HEK293 (cell line): ENCODE measurements around the gene VPS13C.
"Not testable (repeated sequence)": the region's sequence is repeated elsewhere in the genome, so short reads cannot be mapped to it uniquely, and the experiment has no call there.

Experiments used
- CTCF ChIA-PET: fragments of 350-600 bp; formaldehyde crosslinking; extraction: SDS; loops from one replicate; lab custom pipeline; 2021; ENCODE audit warnings: antibody characterized with exemption; lab: Yijun Ruan, JAX
- POLR2A ChIA-PET: fragments of 300-600 bp; formaldehyde crosslinking; extraction: SDS; loops from one replicate; lab custom pipeline; 2020; ENCODE audit warnings: antibody characterized with exemption, inconsistent platforms; lab: Yijun Ruan, JAX
- H3K27ac ChIP-seq: fragments of 200-500 bp; sonication (Bioruptor generic); 2 replicates; pipeline ENCODE4 v1.5.1; 2014; ENCODE audit warnings: low read depth, low read length, control low read depth, inconsistent platforms; ENCODE audit errors: extremely low read depth
- H3K36me3 ChIP-seq, 2 experiments: fragments of 200-500 bp in 1 of 2; sonication (Bioruptor generic) in 1 of 2; 1 replicate in 1 of 2; 2 replicates in 1 of 2; pipeline ENCODE4 v1.5.1; 2014 to 2017; ENCODE audit warnings: inconsistent platforms in 2 of 2, low read length in 2 of 2; ENCODE audit not compliant: control insufficient read depth in 2 of 2, insufficient read depth in 1 of 2
- H3K4me1 ChIP-seq: fragments of 200-500 bp; sonication (Bioruptor generic); 2 replicates; pipeline ENCODE4 v1.5.1; 2014; ENCODE audit warnings: mild to moderate bottlenecking, low read length, inconsistent platforms; ENCODE audit not compliant: control insufficient read depth, insufficient read depth
- H3K4me3 ChIP-seq: 2 replicates; pipeline ENCODE4 v1.5.1; 2011; ENCODE audit warnings: low read depth, mild to moderate bottlenecking, control low read depth, low read length, moderate library complexity
- H3K9me3 ChIP-seq: fragments of 200-500 bp; sonication (Bioruptor generic); 2 replicates; pipeline ENCODE4 v1.5.1; 2014; ENCODE audit warnings: low read depth, low read length, inconsistent platforms; ENCODE audit not compliant: control insufficient read depth, insufficient read depth
- GLI2 ChIP-seq: fragments of 450-650 bp; formaldehyde crosslinking; IDR thresholded peaks from 2 replicates; pipeline ENCODE4; 2017; ENCODE audit warnings: missing biosample characterization, missing genetic modification characterization, low read depth, borderline replicate concordance
- GLI4 ChIP-seq: fragments of 450-650 bp; formaldehyde crosslinking; IDR thresholded peaks from 2 replicates; pipeline ENCODE4 v1.5.1; 2016; ENCODE audit warnings: missing biosample characterization, missing genetic modification characterization
- KLF10 ChIP-seq: fragments of 450-650 bp; IDR thresholded peaks from 2 replicates; pipeline ENCODE4 v1.5.1; 2018; ENCODE audit warnings: missing biosample characterization, mild to moderate bottlenecking, missing genetic modification characterization
- SP3 ChIP-seq: fragments of 450-650 bp; formaldehyde crosslinking; IDR thresholded peaks from 2 replicates; pipeline ENCODE4 v1.5.1; 2016; ENCODE audit warnings: missing biosample characterization, missing genetic modification characterization
- ZBTB20 ChIP-seq: fragments of 450-650 bp; formaldehyde crosslinking; IDR thresholded peaks from 2 replicates; pipeline ENCODE4 v1.5.1; 2016; ENCODE audit warnings: missing biosample characterization, missing genetic modification characterization
- ZBTB44 ChIP-seq: fragments of 450-650 bp; IDR thresholded peaks from 2 replicates; pipeline ENCODE4 v1.5.1; 2018; ENCODE audit warnings: missing biosample characterization, mild to moderate bottlenecking, missing genetic modification characterization
- ZNF146 ChIP-seq: fragments of 450-650 bp; formaldehyde crosslinking; IDR thresholded peaks from 2 replicates; pipeline ENCODE4 v1.5.1; 2016; ENCODE audit warnings: missing biosample characterization, missing genetic modification characterization
- ZNF16 ChIP-seq: fragments of 450-650 bp; formaldehyde crosslinking; IDR thresholded peaks from 2 replicates; pipeline ENCODE4 v1.5.1; 2016; ENCODE audit warnings: low read depth, missing biosample characterization, missing genetic modification characterization
- ZNF175 ChIP-seq: fragments of 450-650 bp; formaldehyde crosslinking; IDR thresholded peaks from 2 replicates; pipeline ENCODE4 v1.5.1; 2016; ENCODE audit warnings: missing biosample characterization, missing genetic modification characterization
- ZNF223 ChIP-seq: fragments of 450-650 bp; formaldehyde crosslinking; IDR thresholded peaks from 2 replicates; pipeline ENCODE4 v1.5.1; 2016; ENCODE audit warnings: missing biosample characterization, missing genetic modification characterization
- ZNF513 ChIP-seq: fragments of 450-650 bp; IDR thresholded peaks from 2 replicates; pipeline ENCODE4 v1.5.1; 2018; ENCODE audit warnings: missing biosample characterization, missing genetic modification characterization
- ZNF654 ChIP-seq: fragments of 450-650 bp; formaldehyde crosslinking; IDR thresholded peaks from 2 replicates; pipeline ENCODE4 v1.5.1; 2016; ENCODE audit warnings: low read depth, missing biosample characterization, missing genetic modification characterization
- ZNF701 ChIP-seq: fragments of 450-650 bp; formaldehyde crosslinking; IDR thresholded peaks from 2 replicates; pipeline ENCODE4 v1.5.1; 2016; ENCODE audit warnings: missing biosample characterization, missing genetic modification characterization
- ZSCAN16 ChIP-seq: fragments of 450-650 bp; formaldehyde crosslinking; IDR thresholded peaks from 2 replicates; pipeline ENCODE4 v1.5.1; 2016; ENCODE audit warnings: missing biosample characterization, missing genetic modification characterization

VPS13C gene

DNA sequence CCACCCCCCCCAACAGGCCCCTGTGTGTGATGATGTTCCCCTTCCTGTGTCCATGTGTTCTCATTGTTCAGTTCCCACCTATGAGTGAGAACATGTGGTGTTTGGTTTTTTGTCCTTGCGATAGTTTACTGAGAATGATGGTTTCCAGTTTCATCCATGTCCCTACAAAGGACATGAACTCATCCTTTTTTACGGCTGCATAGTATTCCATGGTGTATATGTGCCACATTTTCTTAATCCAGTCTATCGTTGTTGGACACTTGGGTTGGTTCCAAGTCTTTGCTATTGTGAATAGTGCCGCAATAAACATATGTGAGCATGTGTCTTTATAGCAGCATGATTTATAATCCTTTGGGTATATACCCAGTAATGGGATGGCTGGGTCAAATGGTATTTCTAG is 12.0 kb downstream of the VPS13C start:
- H3K9me3 ChIP-seq, POLR2A ChIA-PET, H3K27ac ChIP-seq: not testable (repeated sequence)
- TF ChIP-seq ZNF146: peak; percentile 92
- TF ChIP-seq, all 188 proteins: peak for 1; not testable (repeated sequence) for 187
- H3K4me3 ChIP-seq, CTCF ChIA-PET, H3K36me3 ChIP-seq, H3K4me1 ChIP-seq: not testable (repeated sequence)

GRCh38 chr15:62047282-62047827 is 12.9 kb downstream of the VPS13C start:
- no peaks in the 10 kb centered on the region for H3K36me3 ChIP-seq
- ChIA-PET CTCF (interaction anchor here (0.7 kb wide), 1 partner anchor 20 kb away, joined by 3 read pairs; no protein-coding TSS in a partner anchor), POLR2A (no interaction called here)
- peaks cover 3% of the 10 kb centered on the region; the same call in 1 of the 2 replicates for H3K4me1 ChIP-seq
- H3K27ac ChIP-seq: no peak overlapping the region
- no peak for TF ChIP-seq ZNF513 (tag by site-specific recombination)
- H3K9me3 ChIP-seq: no peaks in the 10 kb centered on the region
- H3K4me3 ChIP-seq: no peak overlapping the region

DNA sequence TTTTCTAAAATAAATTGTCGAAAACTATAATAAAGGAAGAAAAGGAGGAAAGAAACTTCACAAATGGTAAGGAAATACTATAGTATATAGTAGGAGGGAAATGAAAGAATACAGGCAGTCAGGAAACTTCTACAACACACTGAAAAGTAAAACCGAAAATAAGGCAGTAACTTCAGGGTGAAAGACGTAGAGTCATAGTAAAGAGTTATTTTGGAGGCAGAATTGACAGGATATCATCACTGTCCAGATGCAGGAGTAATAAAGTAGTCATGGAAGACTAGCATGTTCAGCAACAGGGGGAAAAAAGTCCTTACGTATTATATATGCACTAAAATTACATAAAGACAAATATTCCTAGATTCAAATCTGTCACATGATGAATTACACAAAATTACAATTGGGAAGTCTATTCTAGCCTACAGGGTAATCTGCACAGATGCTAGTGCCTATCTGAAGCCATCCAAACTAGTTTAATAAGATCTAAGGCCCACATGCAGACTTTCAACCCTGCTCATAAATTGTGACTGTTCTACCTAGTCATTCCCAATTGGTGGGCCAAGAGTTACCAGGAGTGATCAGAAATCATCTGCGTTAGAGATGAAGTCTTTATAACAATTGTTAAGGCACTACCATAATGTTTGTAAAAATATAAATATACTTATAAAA is 14.0 kb downstream of the VPS13C start:
- no peaks in the 10 kb centered on the region for H3K9me3 ChIP-seq
- no peak overlapping the region for H3K27ac ChIP-seq
- no peaks in the 10 kb centered on the region for H3K36me3 ChIP-seq
- no peaks in the 10 kb centered on the region; the same call in 1 of the 2 replicates for H3K4me1 ChIP-seq
- no peak for TF ChIP-seq KLF10 (tag by site-specific recombination)
- no peak overlapping the region for H3K4me3 ChIP-seq
- ChIA-PET CTCF (no interaction called here), POLR2A (no interaction called here)

DNA sequence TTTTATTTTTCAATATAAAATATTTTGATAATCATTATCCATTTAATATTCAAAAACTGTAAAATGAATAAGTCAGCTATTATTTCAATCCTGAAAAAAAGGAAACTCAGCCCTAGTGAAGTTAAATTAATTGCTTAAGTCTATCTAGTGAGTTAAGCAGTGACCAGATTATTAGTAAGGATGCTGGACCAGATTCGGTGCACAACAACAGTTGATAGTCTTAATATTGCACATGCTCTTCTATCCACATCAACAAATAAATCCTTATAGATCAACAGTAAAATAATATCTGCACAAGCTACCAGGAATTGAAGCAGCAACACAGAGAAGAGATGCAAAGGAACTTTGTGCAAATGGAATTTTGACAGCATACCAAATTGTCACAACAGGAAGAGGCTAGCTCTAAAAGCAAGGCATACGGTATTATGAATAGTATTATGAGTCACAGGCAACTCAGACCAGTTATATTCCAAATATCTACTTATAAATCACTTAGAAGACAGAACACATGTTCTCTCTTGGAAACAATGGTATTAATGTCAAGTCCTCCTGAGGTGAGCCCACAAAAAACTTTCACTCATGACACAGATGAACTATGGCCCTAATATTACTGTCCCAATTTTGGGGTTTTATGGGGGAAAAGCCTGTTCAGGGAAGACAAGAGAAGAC is 24.9 kb downstream of the VPS13C start:
- Histone ChIP-seq H3K4me1 (no peaks in the 10 kb centered on the region), H3K27ac (no peak overlapping the region), H3K36me3 (peaks cover 4 to 11% of the 10 kb centered on the region in 2 experiments)
- POLR2A ChIA-PET: no interaction called here
- TF ChIP-seq ZBTB44 (tag by site-specific recombination) (no peak), ZNF175 (tag by site-specific recombination) (no peak), ZNF16 (tag by site-specific recombination) (no peak), ZNF701 (no peak), ZNF654 (no peak), GLI4 (tag by site-specific recombination) (no peak), ZBTB20 (tag by site-specific recombination) (no peak), GLI2 (tag by site-specific recombination) (no peak), SP3 (tag by site-specific recombination) (no peak), ZNF223 (no peak), ZSCAN16 (no peak)
- TF ChIP-seq, all 188 proteins: peak for 0
- no peak overlapping the region for H3K4me3 ChIP-seq
- CTCF ChIA-PET: interaction anchor here (1.0 kb wide), 1 partner anchor 273 kb away, joined by 3 read pairs; no protein-coding TSS in a partner anchor
- no peaks in the 10 kb centered on the region for H3K9me3 ChIP-seq
